ENCODE measurements around the gene ARHGEF28. TPM values are rescaled to one million over a fixed set of nuclear protein-coding genes. Genes with fewer than 3 reads are reported as not detected.

The ARHGEF28 gene
- total RNA-seq, 1 donor from 2014 or later, result 37.4 TPM

DNA sequence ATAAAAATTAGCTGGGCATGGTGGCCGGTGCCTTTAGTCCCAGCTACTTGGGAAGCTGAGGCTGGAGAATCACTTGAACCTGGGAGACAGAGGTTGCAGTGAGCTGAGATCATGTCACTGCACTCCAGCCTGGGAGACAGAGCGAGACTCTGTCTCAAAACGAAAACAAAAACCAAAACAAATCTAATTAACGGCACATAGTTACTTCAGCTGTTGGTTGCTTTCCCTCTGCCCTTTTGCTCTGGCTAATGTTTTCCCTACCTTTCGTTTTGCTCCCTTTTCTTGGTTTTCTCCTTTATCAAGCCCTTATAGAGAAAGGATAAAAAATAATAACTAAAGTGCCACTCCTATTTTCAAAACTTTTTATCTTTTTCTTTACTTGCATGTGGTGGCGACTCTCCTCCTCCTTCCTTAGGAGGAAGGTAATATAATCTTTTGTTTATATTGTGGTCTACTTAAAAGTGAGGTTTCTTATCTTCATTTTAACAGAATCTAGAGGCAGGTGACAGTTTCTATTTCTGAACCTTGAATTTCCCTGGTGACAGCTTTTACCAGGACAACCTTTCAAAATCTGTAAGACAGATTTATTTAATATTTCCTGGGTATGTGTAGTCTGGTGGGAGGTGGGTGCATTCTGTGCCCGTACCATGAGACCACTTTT is 125.4 kb downstream of the ARHGEF28 start:
- DNase-seq (ENCODE audit: low read depth) (no peak), FAIRE-seq (no peak)
- TF ChIP-seq, protein P1, sequence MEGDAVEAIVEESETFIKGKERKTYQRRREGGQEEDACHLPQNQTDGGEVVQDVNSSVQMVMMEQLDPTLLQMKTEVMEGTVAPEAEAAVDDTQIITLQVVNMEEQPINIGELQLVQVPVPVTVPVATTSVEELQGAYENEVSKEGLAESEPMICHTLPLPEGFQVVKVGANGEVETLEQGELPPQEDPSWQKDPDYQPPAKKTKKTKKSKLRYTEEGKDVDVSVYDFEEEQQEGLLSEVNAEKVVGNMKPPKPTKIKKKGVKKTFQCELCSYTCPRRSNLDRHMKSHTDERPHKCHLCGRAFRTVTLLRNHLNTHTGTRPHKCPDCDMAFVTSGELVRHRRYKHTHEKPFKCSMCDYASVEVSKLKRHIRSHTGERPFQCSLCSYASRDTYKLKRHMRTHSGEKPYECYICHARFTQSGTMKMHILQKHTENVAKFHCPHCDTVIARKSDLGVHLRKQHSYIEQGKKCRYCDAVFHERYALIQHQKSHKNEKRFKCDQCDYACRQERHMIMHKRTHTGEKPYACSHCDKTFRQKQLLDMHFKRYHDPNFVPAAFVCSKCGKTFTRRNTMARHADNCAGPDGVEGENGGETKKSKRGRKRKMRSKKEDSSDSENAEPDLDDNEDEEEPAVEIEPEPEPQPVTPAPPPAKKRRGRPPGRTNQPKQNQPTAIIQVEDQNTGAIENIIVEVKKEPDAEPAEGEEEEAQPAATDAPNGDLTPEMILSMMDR (IDR thresholded peaks at IDR 0.05; ENCODE audit: insufficient read depth, low read length, severe bottlenecking), result no peak
- no peaks in the 10 kb centered on the region for H3K27me3 ChIP-seq (ENCODE audit: control insufficient read depth, insufficient read depth, low read length)
- H3K4me3 ChIP-seq (ENCODE audit: low read depth, low read length), result no peak overlapping the region
- peaks cover 4% of the 10 kb centered on the region for H3K36me3 ChIP-seq (ENCODE audit: control insufficient read depth, insufficient read depth, low read length)

DNA sequence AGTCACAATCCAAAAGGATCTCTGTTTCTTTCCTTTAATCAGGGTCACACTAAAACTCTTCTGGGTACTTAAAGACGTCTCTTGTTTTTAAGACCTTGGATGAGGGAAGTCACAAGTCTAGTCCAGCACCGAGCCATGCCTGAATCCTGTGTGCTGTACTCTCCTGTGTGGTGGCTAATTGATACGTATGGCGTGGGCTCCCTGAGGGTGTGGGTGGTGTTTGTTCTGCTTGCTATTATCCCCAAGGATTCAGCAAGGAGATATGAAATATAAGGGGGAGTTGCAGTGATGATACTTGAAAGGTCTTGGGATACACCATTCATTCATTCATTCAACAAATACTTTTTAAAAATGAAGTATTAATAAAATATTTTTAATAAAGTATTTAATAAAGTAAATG is 128.3 kb downstream of the ARHGEF28 start:
- Histone ChIP-seq H3K4me3 (ENCODE audit: low read depth, low read length) (no peak overlapping the region), H3K27me3 (ENCODE audit: control insufficient read depth, insufficient read depth, low read length) (no peaks in the 10 kb centered on the region), H3K36me3 (ENCODE audit: control insufficient read depth, insufficient read depth, low read length) (peaks cover 4% of the 10 kb centered on the region)
- FAIRE-seq (no peak), DNase-seq (ENCODE audit: low read depth) (no peak)
- TF ChIP-seq, protein P1 (IDR thresholded peaks at IDR 0.05; ENCODE audit: insufficient read depth, low read length, severe bottlenecking), result no peak

DNA sequence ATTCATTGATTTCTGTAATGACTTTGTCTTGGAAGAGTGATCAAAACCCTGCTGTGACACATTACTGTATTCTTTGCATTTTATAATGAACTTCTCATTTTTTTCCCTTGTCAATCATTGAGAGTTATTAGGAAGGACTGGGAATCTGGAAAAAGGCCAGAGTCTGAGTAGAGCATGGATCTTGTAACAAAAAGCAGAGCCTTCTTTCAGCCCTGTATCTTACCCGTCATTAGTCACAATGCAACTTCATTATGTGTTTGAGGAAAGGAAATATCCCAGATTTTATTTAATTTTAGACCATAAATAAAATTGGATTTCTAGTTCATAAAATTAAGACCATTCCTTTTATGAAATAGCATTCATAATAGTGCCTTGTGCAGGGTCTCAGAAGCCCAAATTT is 131.4 kb downstream of the ARHGEF28 start:
- TF ChIP-seq, protein P1 (IDR thresholded peaks at IDR 0.05; ENCODE audit: insufficient read depth, low read length, severe bottlenecking), result no peak
- DNase-seq (ENCODE audit: low read depth) (no peak), FAIRE-seq (no peak)
- Histone ChIP-seq H3K4me3 (ENCODE audit: low read depth, low read length) (no peak overlapping the region), H3K36me3 (ENCODE audit: control insufficient read depth, insufficient read depth, low read length) (peaks cover 3% of the 10 kb centered on the region), H3K27me3 (ENCODE audit: control insufficient read depth, insufficient read depth, low read length) (no peaks in the 10 kb centered on the region)

DNA sequence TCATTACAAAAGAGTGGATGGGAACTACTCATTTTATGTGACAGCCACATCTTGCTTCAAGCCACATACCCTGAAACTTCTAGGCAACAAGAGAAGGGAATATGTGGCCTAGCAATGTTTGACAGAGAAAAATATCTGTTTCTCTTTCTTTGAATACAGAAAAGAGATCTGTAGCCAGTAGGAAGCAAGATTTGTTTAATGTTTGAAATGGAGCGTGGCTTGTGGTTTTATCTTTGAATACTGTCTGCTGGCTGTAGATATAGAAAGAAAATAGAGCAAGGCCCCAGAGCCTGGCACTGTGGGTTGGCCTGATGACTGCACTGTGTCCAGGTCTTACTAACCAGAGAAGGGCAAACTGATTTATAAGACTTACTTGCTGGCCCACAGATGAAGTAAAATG is 133.8 kb downstream of the ARHGEF28 start:
- FAIRE-seq (no peak), DNase-seq (ENCODE audit: low read depth) (no peak)
- Histone ChIP-seq H3K27me3 (ENCODE audit: control insufficient read depth, insufficient read depth, low read length) (no peaks in the 10 kb centered on the region), H3K4me3 (ENCODE audit: low read depth, low read length) (no peak overlapping the region), H3K36me3 (ENCODE audit: control insufficient read depth, insufficient read depth, low read length) (peaks cover 1% of the 10 kb centered on the region)
- TF ChIP-seq, protein P1 (IDR thresholded peaks at IDR 0.05; ENCODE audit: insufficient read depth, low read length, severe bottlenecking), result no peak

DNA sequence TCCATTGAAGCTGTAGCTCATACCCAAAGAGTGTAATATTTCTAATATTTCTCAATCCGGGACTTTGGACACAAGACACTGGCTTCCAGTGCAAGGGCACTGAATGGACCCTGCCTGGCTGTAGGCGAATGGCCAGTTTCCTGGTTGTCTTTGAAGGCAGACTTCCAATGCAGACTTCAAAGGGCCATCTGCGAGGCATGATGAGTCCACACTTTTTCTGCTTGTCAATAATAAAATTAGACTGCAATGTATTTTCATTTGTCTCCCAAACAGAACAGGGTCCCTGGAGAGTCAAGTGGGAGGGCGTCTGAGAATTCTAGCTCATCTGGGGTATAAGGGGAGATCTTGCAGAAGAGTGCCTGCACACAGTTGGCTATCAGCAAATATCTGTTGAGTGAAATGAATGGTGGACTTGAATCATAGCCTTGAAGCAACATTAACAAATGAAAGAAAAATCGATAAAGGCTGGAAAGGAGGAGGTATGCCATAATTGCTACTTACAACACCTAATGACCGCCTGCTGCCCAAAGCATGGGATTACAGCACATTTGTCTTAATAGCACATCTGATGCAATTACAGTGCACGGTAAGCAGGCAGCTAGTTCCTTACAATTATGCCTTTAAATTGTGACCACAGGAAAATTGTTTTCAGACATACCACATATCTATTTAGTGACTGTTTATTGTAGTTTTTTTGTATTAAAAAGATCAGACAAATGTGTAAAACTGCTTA is 137.5 kb downstream of the ARHGEF28 start:
- FAIRE-seq, result no peak

More for the DNA sequence above, 137.5 kb downstream of the ARHGEF28 start:
- Histone ChIP-seq H3K36me3 (ENCODE audit: control insufficient read depth, insufficient read depth, low read length) (no peaks in the 10 kb centered on the region), H3K4me3 (ENCODE audit: low read depth, low read length) (no peak overlapping the region), H3K27me3 (ENCODE audit: control insufficient read depth, insufficient read depth, low read length) (no peaks in the 10 kb centered on the region)
- TF ChIP-seq, protein P1 (IDR thresholded peaks at IDR 0.05; ENCODE audit: insufficient read depth, low read length, severe bottlenecking), result no peak
- no peak for DNase-seq (ENCODE audit: low read depth)

Measured in bronchial epithelial cell (primary cell).